CD4-positive, alpha-beta T cell (primary cell): ENCODE measurements around the gene ADGRB3. TPM values are rescaled to one million over a fixed set of nuclear protein-coding genes. Genes with fewer than 3 reads are reported as not detected.

ENCODE experiments used
- ATAC-seq: fragments of 200-7000 bp; cut with Tn5 transposase; one replicate; pipeline ENCODE4 v1.10.0; 2022; ENCODE audit warnings: mild to moderate bottlenecking; ENCODE audit not compliant: poor library complexity
- CTCF ChIA-PET: fragments of 350-600 bp; sonication (Branson Sonifier 250); formaldehyde crosslinking; loops from one replicate; lab custom pipeline; 2021; ENCODE audit warnings: antibody characterized with exemption, inconsistent platforms; lab: Charles Lee
- POLR2A ChIA-PET: fragments of 350-600 bp; sonication (Branson Sonifier 250); formaldehyde crosslinking; loops from one replicate; lab custom pipeline; 2021; ENCODE audit warnings: antibody characterized with exemption, inconsistent platforms; lab: Charles Lee
- DNase-seq, 14 experiments: peaks; one replicate each; pipeline ENCODE4 v3.0.0-alpha.2; 2013 to 2020; ENCODE audit warnings: mixed read lengths in 2 of 14
- H3K27ac ChIP-seq, 2 donors: one replicate each; pipeline versions ENCODE4 v1.5.1 to v1.7.0; 2013; ENCODE audit warnings: low read length in 2 of 2, low read depth in 1 of 2, mild to moderate bottlenecking in 1 of 2
- H3K27me3 ChIP-seq, 2 experiments: 1 replicate in 1 of 2; 2 replicates in 1 of 2; pipeline versions ENCODE4 v1.6.1 to v1.7.0; 2013; ENCODE audit warnings: low read length in 2 of 2, control low read depth in 1 of 2, mild to moderate bottlenecking in 1 of 2, moderate library complexity in 1 of 2; ENCODE audit not compliant: insufficient read depth in 2 of 2, control insufficient read depth in 1 of 2
- H3K36me3 ChIP-seq: one replicate; pipeline ENCODE4 v1.6.1; 2013; ENCODE audit warnings: low read length, control low read depth; ENCODE audit not compliant: insufficient read depth
- H3K4me1 ChIP-seq: one replicate; pipeline ENCODE4 v1.6.1; 2013; ENCODE audit warnings: low read length, control low read depth; ENCODE audit not compliant: insufficient read depth
- H3K4me3 ChIP-seq: one replicate; pipeline ENCODE4 v1.5.1; 2013; ENCODE audit warnings: mild to moderate bottlenecking, low read length, moderate library complexity
- H3K9me3 ChIP-seq, 2 experiments: 1 replicate in 1 of 2; 2 replicates in 1 of 2; pipeline versions ENCODE4 v1.6.1 to v1.7.0; 2013; ENCODE audit warnings: low read length in 2 of 2, mild to moderate bottlenecking in 2 of 2, control low read depth in 1 of 2, moderate library complexity in 1 of 2; ENCODE audit not compliant: control insufficient read depth in 1 of 2, insufficient read depth in 1 of 2
- H3K27ac Mint-ChIP-seq: one replicate; pipeline ENCODE4 v1.8.0; 2020; ENCODE audit warnings: mixed read lengths
- H3K27me3 Mint-ChIP-seq: one replicate; pipeline ENCODE4 v1.8.0; 2021; ENCODE audit warnings: mixed read lengths
- H3K36me3 Mint-ChIP-seq: one replicate; pipeline ENCODE4 v1.8.0; 2021; ENCODE audit warnings: low read depth, mixed read lengths
- H3K4me1 Mint-ChIP-seq: one replicate; pipeline ENCODE4 v1.8.0; 2021; ENCODE audit warnings: low read depth, mixed read lengths
- H3K4me3 Mint-ChIP-seq: one replicate; pipeline ENCODE4 v1.8.0; 2020; ENCODE audit warnings: mild to moderate bottlenecking, mixed read lengths
- H3K9me3 Mint-ChIP-seq: one replicate; pipeline ENCODE4 v1.8.0; 2020; ENCODE audit warnings: mixed read lengths
- CTCF ChIP-seq: fragments of 200-600 bp; IDR thresholded peaks from one replicate; pipeline ENCODE4 v1.8.0; 2022; ENCODE audit warnings: antibody characterized with exemption, mild to moderate bottlenecking
- intact Hi-C, 2 experiments: fragments of 100-400 bp; cut with DNase I in 1 of 2; cut with micrococcal nuclease in 1 of 2; formaldehyde crosslinking; loops; one replicate each; pipeline versions ENCODE4 v1.15.1 to v1.9.0; 2023 to 2025; cut with DNase I, micrococcal nuclease
- total RNA-seq, 174 experiments: library from RNA in 2 of 174; stranded (reverse) in 2 of 174; gene quantifications; one replicate each; pipeline ENCODE4 v1.2.3 and lab custom pipeline; 2021 to 2026

Gene ADGRB3
- total RNA-seq, 2 experiments from 2014 or later: not detected

- H3K27ac ChIP-seq: no peak overlapping the region
- H3K4me3 Mint-ChIP-seq: no peak overlapping the region
- ATAC-seq: no peak
- no peaks in the 10 kb centered on the region for H3K27me3 Mint-ChIP-seq
- ChIA-PET POLR2A (no interaction called here), CTCF (no interaction called here)
- no peaks in the 10 kb centered on the region for H3K9me3 ChIP-seq
- no peak for DNase-seq
- no peaks in the 10 kb centered on the region for H3K4me1 ChIP-seq
- no peak overlapping the region for H3K4me3 ChIP-seq
- H3K27ac Mint-ChIP-seq: no peak overlapping the region
- H3K27me3 ChIP-seq: no peaks in the 10 kb centered on the region
- no peak for TF ChIP-seq CTCF
- H3K4me1 Mint-ChIP-seq: no peaks in the 10 kb centered on the region
- H3K36me3 ChIP-seq: no peaks in the 10 kb centered on the region
- H3K36me3 Mint-ChIP-seq: no peaks in the 10 kb centered on the region
- peaks cover 2% of the 10 kb centered on the region for H3K9me3 Mint-ChIP-seq
- intact Hi-C loops: no loop called here
These were observed 428.3 kb downstream of the ADGRB3 start for GRCh38 chr6:69063401-69063800.

- Mint-ChIP-seq H3K4me3 (no peak overlapping the region), H3K36me3 (no peaks in the 10 kb centered on the region), H3K27ac (no peak overlapping the region), H3K9me3 (no peaks in the 10 kb centered on the region), H3K4me1 (no peaks in the 10 kb centered on the region), H3K27me3 (no peaks in the 10 kb centered on the region)
- POLR2A ChIA-PET: no interaction called here
- no peaks in the 10 kb centered on the region for H3K36me3 ChIP-seq
- H3K9me3 ChIP-seq: no peaks in the 10 kb centered on the region
- H3K4me3 ChIP-seq: no peak overlapping the region
- TF ChIP-seq CTCF: no peak
- no peak for ATAC-seq
- no peak overlapping the region for H3K27ac ChIP-seq
- DNase-seq: no peak
- H3K27me3 ChIP-seq: no peaks in the 10 kb centered on the region
- H3K4me1 ChIP-seq: no peaks in the 10 kb centered on the region
- intact Hi-C loops: no loop called here
- CTCF ChIA-PET: no interaction called here
These were observed 429.1 kb downstream of the ADGRB3 start for GRCh38 chr6:69064226-69064625.

- Mint-ChIP-seq H3K36me3 (no peaks in the 10 kb centered on the region), H3K27me3 (no peaks in the 10 kb centered on the region), H3K4me1 (no peaks in the 10 kb centered on the region), H3K27ac (no peak overlapping the region), H3K4me3 (no peak overlapping the region), H3K9me3 (peaks cover 3% of the 10 kb centered on the region)
- intact Hi-C loops: no loop called here
- TF ChIP-seq CTCF: no peak
- ATAC-seq: no peak
- Histone ChIP-seq H3K27ac (no peak overlapping the region), H3K9me3 (no peaks in the 10 kb centered on the region), H3K4me3 (no peak overlapping the region), H3K36me3 (no peaks in the 10 kb centered on the region), H3K4me1 (no peaks in the 10 kb centered on the region), H3K27me3 (no peaks in the 10 kb centered on the region)
- CTCF ChIA-PET: no interaction called here
- DNase-seq: no peak
- POLR2A ChIA-PET: no interaction called here
These were observed 434.8 kb downstream of the ADGRB3 start for GRCh38 chr6:69069881-69070280.
